ENCODE measurements around the gene SLC35E3.

Gene SLC35E3

DNA sequence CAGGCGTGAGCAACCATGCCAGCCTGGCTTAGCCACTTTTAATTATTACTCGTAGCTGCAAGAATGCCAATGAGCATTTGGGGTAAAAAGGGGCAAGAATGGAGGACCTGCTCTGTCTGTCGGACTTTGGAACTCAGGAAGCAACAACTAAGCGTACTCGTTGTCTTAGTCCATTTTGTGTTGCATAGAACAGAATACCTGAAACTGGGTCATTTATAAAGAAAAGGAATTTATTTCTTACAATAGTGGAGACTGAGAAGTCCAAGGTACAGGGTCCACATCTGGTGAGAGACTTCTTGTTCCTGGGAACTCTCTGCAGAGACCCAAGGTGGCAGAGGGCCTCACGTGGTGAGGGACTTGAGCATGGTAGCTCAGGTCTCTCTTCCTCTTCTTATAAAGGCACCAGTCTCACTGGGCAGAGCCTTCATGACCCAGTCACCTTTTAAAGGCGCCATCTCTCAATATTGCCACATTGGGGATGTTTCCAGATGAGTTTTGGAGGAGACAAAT lies 29.2 kb downstream of the SLC35E3 start:
- Histone ChIP-seq H3K4me1 (ENCODE audit: control insufficient read depth in 1 of 2, insufficient read depth in 1 of 2, low read depth in 1 of 2, low read length in 1 of 2) (peaks cover 0 to 4% of the 10 kb centered on the region in 2 experiments), H3K9me3 (no peaks in the 10 kb centered on the region), H3K27me3 (no peaks in the 10 kb centered on the region), H3K36me3 (no peaks in the 10 kb centered on the region), H3K27ac (no peak overlapping the region), H3K4me3 (ENCODE audit: low read depth in 1 of 2, low read length in 1 of 2) (no peak overlapping the region)
- TF ChIP-seq, protein P1, sequence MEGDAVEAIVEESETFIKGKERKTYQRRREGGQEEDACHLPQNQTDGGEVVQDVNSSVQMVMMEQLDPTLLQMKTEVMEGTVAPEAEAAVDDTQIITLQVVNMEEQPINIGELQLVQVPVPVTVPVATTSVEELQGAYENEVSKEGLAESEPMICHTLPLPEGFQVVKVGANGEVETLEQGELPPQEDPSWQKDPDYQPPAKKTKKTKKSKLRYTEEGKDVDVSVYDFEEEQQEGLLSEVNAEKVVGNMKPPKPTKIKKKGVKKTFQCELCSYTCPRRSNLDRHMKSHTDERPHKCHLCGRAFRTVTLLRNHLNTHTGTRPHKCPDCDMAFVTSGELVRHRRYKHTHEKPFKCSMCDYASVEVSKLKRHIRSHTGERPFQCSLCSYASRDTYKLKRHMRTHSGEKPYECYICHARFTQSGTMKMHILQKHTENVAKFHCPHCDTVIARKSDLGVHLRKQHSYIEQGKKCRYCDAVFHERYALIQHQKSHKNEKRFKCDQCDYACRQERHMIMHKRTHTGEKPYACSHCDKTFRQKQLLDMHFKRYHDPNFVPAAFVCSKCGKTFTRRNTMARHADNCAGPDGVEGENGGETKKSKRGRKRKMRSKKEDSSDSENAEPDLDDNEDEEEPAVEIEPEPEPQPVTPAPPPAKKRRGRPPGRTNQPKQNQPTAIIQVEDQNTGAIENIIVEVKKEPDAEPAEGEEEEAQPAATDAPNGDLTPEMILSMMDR (IDR thresholded peaks at IDR 0.05) = no peak

DNA sequence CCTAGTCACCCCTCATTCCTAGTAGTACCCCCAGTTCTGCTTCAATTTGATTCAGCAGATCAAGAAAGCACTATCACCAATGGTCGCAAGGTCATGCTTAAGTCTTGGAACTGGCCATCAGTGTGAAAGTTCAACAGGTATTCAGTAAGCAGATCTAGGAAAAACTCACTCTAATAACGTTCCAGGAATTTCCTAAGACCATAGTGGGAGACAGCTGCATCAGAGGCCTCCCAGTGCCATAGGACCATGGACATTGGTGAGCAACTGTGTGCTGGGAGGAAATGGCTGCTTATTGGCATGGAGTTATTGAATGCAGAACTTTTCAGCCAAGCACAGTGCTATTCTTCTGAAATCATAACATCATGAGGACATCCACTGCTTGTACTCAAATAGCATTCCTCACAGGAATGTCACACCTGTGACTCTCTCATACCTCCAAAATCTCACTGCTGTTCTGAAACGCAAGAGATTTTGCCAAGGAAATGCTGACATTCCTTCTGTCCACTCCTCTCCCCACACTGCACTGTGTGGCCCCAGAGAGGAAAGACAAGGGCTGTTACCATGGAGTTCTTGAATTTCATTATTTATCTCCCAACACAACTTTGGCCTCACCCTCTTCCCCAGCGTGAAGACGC lies 31.1 kb downstream of the SLC35E3 start:
- TF ChIP-seq, protein P1 (IDR thresholded peaks at IDR 0.05) = no peak
- H3K9me3 ChIP-seq = no peaks in the 10 kb centered on the region
- H3K27me3 ChIP-seq = no peaks in the 10 kb centered on the region
- peaks cover 0 to 4% of the 10 kb centered on the region in 2 experiments for H3K4me1 ChIP-seq (ENCODE audit: control insufficient read depth in 1 of 2, insufficient read depth in 1 of 2, low read depth in 1 of 2, low read length in 1 of 2)
- H3K27ac ChIP-seq = no peak overlapping the region
- H3K36me3 ChIP-seq = no peaks in the 10 kb centered on the region
- H3K4me3 ChIP-seq (ENCODE audit: low read depth in 1 of 2, low read length in 1 of 2) = no peak overlapping the region

DNA sequence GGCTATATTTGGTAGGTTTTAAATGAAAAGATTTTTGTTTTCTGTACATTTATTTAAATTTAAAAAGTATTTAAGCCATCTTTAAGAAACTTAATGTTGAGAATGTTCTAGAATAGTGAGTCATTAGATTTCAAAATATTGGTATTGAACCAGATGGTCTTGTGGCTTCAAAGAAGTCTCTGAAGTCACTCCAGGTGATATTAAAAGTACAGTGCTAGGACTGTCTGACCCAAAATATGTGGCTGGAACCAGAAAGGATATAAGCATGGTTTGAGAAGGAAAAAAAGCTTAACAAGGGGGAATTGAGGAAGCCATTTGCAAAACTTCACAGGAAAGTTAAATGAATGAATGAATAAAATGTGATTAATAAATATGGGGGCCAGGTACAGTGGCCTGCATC lies 33.3 kb downstream of the SLC35E3 start:
- H3K9me3 ChIP-seq = no peaks in the 10 kb centered on the region
- H3K27ac ChIP-seq = no peak overlapping the region
- no peaks in the 10 kb centered on the region for H3K27me3 ChIP-seq
- H3K4me3 ChIP-seq (ENCODE audit: low read depth in 1 of 2, low read length in 1 of 2) = no peak overlapping the region
- TF ChIP-seq, protein P1 (IDR thresholded peaks at IDR 0.05) = no peak
- no peaks in the 10 kb centered on the region for H3K36me3 ChIP-seq
- H3K4me1 ChIP-seq (ENCODE audit: control insufficient read depth in 1 of 2, insufficient read depth in 1 of 2, low read depth in 1 of 2, low read length in 1 of 2) = peaks cover 9 to 10% of the 10 kb centered on the region in 2 experiments

DNA sequence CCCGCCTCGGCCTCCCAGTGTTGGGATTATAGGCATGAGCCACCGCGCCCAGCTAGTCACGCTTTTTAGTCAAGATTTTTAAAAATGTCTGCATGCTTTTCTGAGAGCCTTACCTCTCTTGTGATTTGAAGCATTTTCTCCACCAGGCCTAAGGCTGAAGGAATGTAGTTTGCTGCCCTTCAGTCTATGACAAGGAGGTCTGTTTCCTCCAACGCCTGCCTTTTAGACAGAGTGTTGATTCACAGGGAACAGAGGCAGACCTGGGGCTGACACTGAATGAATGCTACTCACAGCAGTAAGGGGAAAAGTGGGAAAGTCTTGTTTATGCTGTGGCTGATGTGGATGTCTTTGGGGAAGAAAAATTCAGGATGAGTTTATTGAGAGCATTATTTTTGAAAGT lies 34.8 kb downstream of the SLC35E3 start:
- TF ChIP-seq, protein P1 (IDR thresholded peaks at IDR 0.05) = no peak
- Histone ChIP-seq H3K4me1 (ENCODE audit: control insufficient read depth in 1 of 2, insufficient read depth in 1 of 2, low read depth in 1 of 2, low read length in 1 of 2) (peaks cover 22 to 25% of the 10 kb centered on the region in 2 experiments), H3K27ac (no peak overlapping the region), H3K4me3 (ENCODE audit: low read depth in 1 of 2, low read length in 1 of 2) (no peak overlapping the region), H3K9me3 (no peaks in the 10 kb centered on the region), H3K36me3 (no peaks in the 10 kb centered on the region), H3K27me3 (no peaks in the 10 kb centered on the region)

DNA sequence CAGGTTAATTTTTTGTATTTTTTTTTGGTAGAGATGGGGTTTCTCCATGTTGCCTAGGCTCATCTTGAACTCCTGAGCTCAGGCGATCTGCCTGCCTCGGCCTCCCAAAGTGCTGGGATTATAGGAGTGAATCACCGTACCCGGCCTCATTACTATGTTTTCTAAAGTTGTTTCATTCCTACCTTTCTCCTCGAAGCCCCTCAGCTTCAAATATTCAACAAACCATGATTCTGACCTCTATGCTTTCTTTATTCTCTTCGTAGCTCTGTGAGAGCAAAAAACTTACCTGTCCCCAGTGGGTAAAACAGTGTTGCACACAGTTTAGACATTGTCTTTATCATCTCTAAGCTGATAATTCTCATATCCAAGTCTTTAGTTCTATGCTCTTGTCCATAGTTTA lies 35.8 kb downstream of the SLC35E3 start:
- TF ChIP-seq, protein P1 (IDR thresholded peaks at IDR 0.05) = no peak
- Histone ChIP-seq H3K9me3 (no peaks in the 10 kb centered on the region), H3K27me3 (no peaks in the 10 kb centered on the region), H3K36me3 (no peaks in the 10 kb centered on the region), H3K27ac (no peak overlapping the region), H3K4me1 (ENCODE audit: control insufficient read depth in 1 of 2, insufficient read depth in 1 of 2, low read depth in 1 of 2, low read length in 1 of 2) (peaks cover 32 to 35% of the 10 kb centered on the region in 2 experiments), H3K4me3 (ENCODE audit: low read depth in 1 of 2, low read length in 1 of 2) (no peak overlapping the region)

Measured in neutrophil (primary cell).